Nephron progenitor cell (in vitro differentiated cells): ENCODE measurements around the gene NPPA.

ENCODE experiments used
- DNase-seq: peaks from one replicate; pipeline ENCODE4 v3.0.0; 2021
- H3K27ac Mint-ChIP-seq: 2 replicates; pipeline ENCODE4 v1.8.0; 2021; ENCODE audit warnings: mild to moderate bottlenecking, moderate library complexity, mixed read lengths
- H3K27me3 Mint-ChIP-seq: 2 replicates; pipeline ENCODE4 v1.8.0; 2021; ENCODE audit warnings: mild to moderate bottlenecking, low read depth, mixed read lengths; ENCODE audit not compliant: poor library complexity
- H3K36me3 Mint-ChIP-seq: 2 replicates; pipeline ENCODE4 v1.8.0; 2021; ENCODE audit warnings: low read depth, mixed read lengths
- H3K4me1 Mint-ChIP-seq: 2 replicates; pipeline ENCODE4 v1.8.0; 2021; ENCODE audit warnings: mixed read lengths
- H3K4me3 Mint-ChIP-seq: 2 replicates; pipeline ENCODE4 v1.8.0; 2021; ENCODE audit warnings: mild to moderate bottlenecking, moderate library complexity, mixed read lengths
- H3K9me3 Mint-ChIP-seq: 2 replicates; pipeline ENCODE4 v1.8.0; 2021; ENCODE audit warnings: mild to moderate bottlenecking, moderate library complexity, mixed read lengths
- TF ChIP-seq, protein P1 (sequence below): fragments of 200-600 bp; sonication (generic); IDR thresholded peaks from 2 replicates; pipeline ENCODE4 v1.5.0; 2021; ENCODE audit warnings: antibody characterized with exemption

Gene NPPA

DNA sequence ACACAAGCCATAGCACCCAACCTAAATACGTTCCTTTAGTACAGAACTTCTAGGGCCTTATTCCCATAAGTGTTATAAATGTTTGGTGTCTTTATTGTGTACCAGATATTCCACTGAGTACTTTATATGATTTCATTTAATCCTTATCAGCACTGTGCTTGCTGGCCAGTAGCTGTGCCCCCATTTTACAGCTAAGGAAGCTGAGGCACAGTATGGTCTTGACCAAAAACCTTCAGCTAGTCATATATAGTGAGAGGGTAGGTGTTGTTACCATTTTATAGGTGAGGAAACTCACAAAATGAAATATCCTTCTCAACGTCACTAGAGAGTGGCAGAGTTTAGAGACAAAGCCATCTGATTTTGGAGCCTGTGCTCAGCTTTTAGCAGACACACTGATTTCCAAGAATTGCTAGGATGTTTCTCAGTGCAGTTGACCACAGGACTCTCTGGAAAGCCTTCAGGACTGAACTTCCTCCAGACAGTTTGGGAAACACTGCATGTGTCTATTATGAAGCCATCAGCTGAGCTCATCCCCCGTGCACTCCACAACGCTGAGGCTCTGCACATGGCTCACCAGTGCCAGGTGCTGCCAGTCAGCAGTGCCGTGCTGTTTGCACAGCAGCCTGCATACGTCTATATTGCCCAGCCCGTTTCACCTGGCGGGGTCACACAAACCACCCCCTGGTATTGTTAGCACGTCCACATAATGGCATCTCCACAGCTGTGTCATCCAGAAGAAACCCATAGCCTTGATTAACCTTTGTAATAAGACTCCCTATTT, 15.4 kb downstream of the NPPA start:
- no peak for DNase-seq
- H3K27ac Mint-ChIP-seq = no peak overlapping the region
- H3K4me1 Mint-ChIP-seq = no peaks in the 10 kb centered on the region
- no peak overlapping the region for H3K4me3 Mint-ChIP-seq
- TF ChIP-seq, protein P1, sequence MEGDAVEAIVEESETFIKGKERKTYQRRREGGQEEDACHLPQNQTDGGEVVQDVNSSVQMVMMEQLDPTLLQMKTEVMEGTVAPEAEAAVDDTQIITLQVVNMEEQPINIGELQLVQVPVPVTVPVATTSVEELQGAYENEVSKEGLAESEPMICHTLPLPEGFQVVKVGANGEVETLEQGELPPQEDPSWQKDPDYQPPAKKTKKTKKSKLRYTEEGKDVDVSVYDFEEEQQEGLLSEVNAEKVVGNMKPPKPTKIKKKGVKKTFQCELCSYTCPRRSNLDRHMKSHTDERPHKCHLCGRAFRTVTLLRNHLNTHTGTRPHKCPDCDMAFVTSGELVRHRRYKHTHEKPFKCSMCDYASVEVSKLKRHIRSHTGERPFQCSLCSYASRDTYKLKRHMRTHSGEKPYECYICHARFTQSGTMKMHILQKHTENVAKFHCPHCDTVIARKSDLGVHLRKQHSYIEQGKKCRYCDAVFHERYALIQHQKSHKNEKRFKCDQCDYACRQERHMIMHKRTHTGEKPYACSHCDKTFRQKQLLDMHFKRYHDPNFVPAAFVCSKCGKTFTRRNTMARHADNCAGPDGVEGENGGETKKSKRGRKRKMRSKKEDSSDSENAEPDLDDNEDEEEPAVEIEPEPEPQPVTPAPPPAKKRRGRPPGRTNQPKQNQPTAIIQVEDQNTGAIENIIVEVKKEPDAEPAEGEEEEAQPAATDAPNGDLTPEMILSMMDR = no peak
- H3K27me3 Mint-ChIP-seq = peaks cover 3% of the 10 kb centered on the region
- H3K36me3 Mint-ChIP-seq = peaks cover 67% of the 10 kb centered on the region
- no peaks in the 10 kb centered on the region for H3K9me3 Mint-ChIP-seq

DNA sequence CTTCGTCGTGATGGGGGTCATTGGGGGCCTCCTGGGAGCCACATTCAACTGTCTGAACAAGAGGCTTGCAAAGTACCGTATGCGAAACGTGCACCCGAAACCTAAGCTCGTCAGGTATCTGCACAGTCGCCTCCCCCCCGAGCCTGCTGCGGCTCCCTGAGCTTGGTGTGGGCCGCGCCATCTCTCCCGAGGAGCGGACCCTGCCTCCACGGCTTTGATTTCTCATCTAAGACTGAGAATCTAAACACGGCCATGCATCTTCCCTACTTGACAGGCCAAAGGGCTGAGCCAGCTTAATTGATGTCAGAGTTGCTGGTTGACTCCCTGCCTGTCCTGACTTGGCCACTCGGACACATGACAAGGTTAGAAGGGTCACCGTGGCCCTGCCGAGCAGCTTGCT, 19.1 kb downstream of the NPPA start:
- Mint-ChIP-seq H3K36me3 (peaks cover 58% of the 10 kb centered on the region), H3K27me3 (no peaks in the 10 kb centered on the region), H3K27ac (peak overlapping the region; percentile 66), H3K9me3 (no peaks in the 10 kb centered on the region), H3K4me3 (no peak overlapping the region), H3K4me1 (no peaks in the 10 kb centered on the region)
- no peak for DNase-seq
- TF ChIP-seq, protein P1 = no peak

DNA sequence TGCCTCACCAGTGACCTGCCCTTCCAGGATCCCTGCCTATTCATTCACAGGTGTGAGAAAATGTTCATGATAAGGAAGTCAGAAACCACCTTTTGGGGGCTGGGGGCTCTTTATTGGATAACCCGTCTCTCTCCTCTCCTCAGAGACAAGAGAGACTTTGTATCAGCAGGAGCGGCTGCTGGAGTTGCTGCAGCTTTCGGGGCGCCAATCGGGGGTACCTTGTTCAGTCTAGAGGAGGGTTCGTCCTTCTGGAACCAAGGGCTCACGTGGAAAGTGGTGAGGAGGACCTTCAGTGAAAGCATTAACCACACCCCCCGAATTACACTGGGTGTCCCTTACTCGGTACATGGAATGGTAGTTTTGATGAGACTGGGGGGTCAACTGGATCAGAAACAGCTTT, 20.6 kb downstream of the NPPA start:
- TF ChIP-seq, protein P1 = no peak
- peaks cover 49% of the 10 kb centered on the region for H3K36me3 Mint-ChIP-seq
- H3K9me3 Mint-ChIP-seq = no peaks in the 10 kb centered on the region
- no peak overlapping the region for H3K4me3 Mint-ChIP-seq
- no peaks in the 10 kb centered on the region for H3K4me1 Mint-ChIP-seq
- H3K27ac Mint-ChIP-seq = no peak overlapping the region
- no peaks in the 10 kb centered on the region for H3K27me3 Mint-ChIP-seq
- DNase-seq = no peak

DNA sequence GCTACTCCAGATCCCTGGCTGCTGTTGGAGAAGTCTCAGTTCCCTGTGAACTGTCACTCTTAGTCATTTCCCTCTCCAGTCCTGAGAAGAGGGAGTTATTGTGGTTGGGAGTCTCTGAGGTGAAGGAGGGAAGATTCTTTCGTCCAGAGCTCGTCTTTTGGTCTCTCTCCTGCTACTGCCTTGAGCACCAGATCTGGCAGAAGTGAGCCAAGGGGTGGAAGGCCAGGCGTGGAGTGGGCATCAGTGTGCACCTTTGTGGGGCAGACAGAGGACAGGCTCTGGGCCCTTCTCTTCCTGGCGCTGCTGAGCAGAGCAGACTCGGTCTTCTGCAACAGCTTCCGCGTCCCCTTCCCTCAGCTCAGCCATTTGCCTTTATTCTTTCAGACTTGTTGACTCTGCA, 22.5 kb downstream of the NPPA start:
- H3K9me3 Mint-ChIP-seq = no peaks in the 10 kb centered on the region
- H3K36me3 Mint-ChIP-seq = peaks cover 48% of the 10 kb centered on the region
- TF ChIP-seq, protein P1 = no peak
- no peaks in the 10 kb centered on the region for H3K27me3 Mint-ChIP-seq
- no peak overlapping the region for H3K4me3 Mint-ChIP-seq
- no peaks in the 10 kb centered on the region for H3K4me1 Mint-ChIP-seq
- H3K27ac Mint-ChIP-seq = no peak overlapping the region
- DNase-seq = no peak

DNA sequence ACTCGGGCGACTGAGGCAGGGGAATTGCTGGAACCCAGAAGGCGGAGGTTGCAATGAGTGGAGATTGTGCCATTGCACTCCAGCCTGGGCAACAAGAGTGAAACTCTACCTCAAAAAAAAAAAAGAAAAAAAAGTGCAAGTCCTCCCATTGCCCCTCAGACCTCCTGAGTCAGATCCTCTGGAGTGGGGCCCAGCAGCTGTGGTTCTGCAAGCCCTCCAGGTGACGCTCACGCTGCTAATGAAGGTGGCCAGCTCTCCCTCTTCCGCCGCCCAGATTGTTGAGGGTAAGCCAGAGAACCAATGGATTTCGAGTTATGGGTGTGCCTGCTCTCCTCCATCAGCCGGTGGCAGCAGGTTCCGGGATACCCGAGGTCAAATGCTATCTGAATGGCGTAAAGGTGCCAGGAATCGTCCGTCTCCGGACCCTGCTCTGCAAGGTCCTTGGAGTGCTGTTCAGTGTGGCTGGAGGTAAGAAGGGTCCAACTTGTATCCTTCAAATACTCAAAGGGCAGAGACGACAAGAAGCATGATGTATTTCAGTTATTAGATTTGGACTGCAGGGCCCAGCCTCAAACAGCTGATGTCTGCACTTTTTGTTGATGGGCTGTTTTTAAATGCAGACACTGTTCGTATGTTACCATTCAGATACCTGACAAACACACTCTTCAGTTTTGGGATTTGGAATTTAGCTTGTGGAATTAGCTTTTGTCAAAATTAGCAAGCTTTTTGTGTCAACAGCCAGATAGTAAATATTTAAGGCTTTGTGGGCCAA, 24.0 kb downstream of the NPPA start:
- H3K27ac Mint-ChIP-seq = no peak overlapping the region
- DNase-seq = no peak
- peaks cover 49% of the 10 kb centered on the region for H3K36me3 Mint-ChIP-seq
- no peak overlapping the region for H3K4me3 Mint-ChIP-seq
- TF ChIP-seq, protein P1 = no peak
- H3K4me1 Mint-ChIP-seq = no peaks in the 10 kb centered on the region
- no peaks in the 10 kb centered on the region for H3K9me3 Mint-ChIP-seq
- no peaks in the 10 kb centered on the region for H3K27me3 Mint-ChIP-seq
